ENCODE data around the gene TLCD5.

TLCD5 gene

GRCh38 chr11:120306519-120307242 is 18.4 kb upstream of the TLCD5 start:
- DNase-seq (ENCODE audit: low read depth), result no peak
- H3K4me3 ChIP-seq (ENCODE audit: low read depth, low read length), result no peak overlapping the region
- TF ChIP-seq, protein P1, sequence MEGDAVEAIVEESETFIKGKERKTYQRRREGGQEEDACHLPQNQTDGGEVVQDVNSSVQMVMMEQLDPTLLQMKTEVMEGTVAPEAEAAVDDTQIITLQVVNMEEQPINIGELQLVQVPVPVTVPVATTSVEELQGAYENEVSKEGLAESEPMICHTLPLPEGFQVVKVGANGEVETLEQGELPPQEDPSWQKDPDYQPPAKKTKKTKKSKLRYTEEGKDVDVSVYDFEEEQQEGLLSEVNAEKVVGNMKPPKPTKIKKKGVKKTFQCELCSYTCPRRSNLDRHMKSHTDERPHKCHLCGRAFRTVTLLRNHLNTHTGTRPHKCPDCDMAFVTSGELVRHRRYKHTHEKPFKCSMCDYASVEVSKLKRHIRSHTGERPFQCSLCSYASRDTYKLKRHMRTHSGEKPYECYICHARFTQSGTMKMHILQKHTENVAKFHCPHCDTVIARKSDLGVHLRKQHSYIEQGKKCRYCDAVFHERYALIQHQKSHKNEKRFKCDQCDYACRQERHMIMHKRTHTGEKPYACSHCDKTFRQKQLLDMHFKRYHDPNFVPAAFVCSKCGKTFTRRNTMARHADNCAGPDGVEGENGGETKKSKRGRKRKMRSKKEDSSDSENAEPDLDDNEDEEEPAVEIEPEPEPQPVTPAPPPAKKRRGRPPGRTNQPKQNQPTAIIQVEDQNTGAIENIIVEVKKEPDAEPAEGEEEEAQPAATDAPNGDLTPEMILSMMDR (IDR thresholded peaks at IDR 0.05; ENCODE audit: insufficient read depth, low read depth, low read length, missing control alignments), result no peak

- H3K4me3 ChIP-seq (ENCODE audit: low read depth, low read length), result no peak overlapping the region
- DNase-seq (ENCODE audit: low read depth), result no peak
- TF ChIP-seq, protein P1 (IDR thresholded peaks at IDR 0.05; ENCODE audit: insufficient read depth, low read depth, low read length, missing control alignments), result no peak
Measured at GRCh38 chr11:120307476-120307875, 17.6 kb upstream of the TLCD5 start.

- TF ChIP-seq, protein P1 (IDR thresholded peaks at IDR 0.05; ENCODE audit: insufficient read depth, low read depth, low read length, missing control alignments), result no peak
- no peak overlapping the region for H3K4me3 ChIP-seq (ENCODE audit: low read depth, low read length)
- DNase-seq (ENCODE audit: low read depth), result no peak
Measured at GRCh38 chr11:120308081-120308480, 17.0 kb upstream of the TLCD5 start.

- no peak overlapping the region for H3K4me3 ChIP-seq (ENCODE audit: low read depth, low read length)
- DNase-seq (ENCODE audit: low read depth), result no peak
- TF ChIP-seq, protein P1 (IDR thresholded peaks at IDR 0.05; ENCODE audit: insufficient read depth, low read depth, low read length, missing control alignments), result no peak
Measured at GRCh38 chr11:120310870-120311269, 14.2 kb upstream of the TLCD5 start.

- no peak overlapping the region for H3K4me3 ChIP-seq (ENCODE audit: low read depth, low read length)
- DNase-seq (ENCODE audit: low read depth), result no peak
- TF ChIP-seq, protein P1 (IDR thresholded peaks at IDR 0.05; ENCODE audit: insufficient read depth, low read depth, low read length, missing control alignments), result no peak
Measured at GRCh38 chr11:120314861-120315260, 10.2 kb upstream of the TLCD5 start.

GRCh38 chr11:120316880-120317688 is 8.0 kb upstream of the TLCD5 start:
- no peak overlapping the region for H3K4me3 ChIP-seq (ENCODE audit: low read depth, low read length)
- no peak for DNase-seq (ENCODE audit: low read depth)
- TF ChIP-seq, protein P1 (IDR thresholded peaks at IDR 0.05; ENCODE audit: insufficient read depth, low read depth, low read length, missing control alignments), result no peak
